GM12872 (cell line): ENCODE data around the gene C6orf47.

Experiments used
- TF ChIP-seq, protein P1 (sequence below): IDR thresholded peaks from 3 replicates; pipeline ENCODE4 v1.5.1; 2011; ENCODE audit warnings: low read depth, mild to moderate bottlenecking, low read length, moderate library complexity; ENCODE audit not compliant: insufficient read depth

Gene C6orf47

DNA sequence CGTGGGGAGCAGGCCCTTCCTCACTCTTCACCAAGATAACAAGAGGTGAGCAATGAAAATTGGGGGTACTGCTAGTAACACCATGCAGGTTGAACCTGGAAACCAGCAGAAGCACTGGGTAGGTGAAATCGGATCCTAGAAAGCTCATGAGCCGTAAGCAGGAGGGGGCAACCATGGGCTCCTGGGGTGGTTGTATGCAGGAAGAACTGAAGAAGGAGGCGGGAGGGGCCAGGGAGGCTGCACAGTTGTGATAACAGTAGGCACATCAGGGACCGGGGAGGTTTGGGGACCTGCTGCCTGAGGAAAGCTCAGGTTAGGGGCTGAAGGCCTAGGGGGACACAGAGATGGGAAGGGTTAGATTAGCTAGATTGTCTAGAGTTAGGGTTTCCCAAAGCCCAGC is 25.9 kb upstream of the C6orf47 start:
- TF ChIP-seq, protein P1, sequence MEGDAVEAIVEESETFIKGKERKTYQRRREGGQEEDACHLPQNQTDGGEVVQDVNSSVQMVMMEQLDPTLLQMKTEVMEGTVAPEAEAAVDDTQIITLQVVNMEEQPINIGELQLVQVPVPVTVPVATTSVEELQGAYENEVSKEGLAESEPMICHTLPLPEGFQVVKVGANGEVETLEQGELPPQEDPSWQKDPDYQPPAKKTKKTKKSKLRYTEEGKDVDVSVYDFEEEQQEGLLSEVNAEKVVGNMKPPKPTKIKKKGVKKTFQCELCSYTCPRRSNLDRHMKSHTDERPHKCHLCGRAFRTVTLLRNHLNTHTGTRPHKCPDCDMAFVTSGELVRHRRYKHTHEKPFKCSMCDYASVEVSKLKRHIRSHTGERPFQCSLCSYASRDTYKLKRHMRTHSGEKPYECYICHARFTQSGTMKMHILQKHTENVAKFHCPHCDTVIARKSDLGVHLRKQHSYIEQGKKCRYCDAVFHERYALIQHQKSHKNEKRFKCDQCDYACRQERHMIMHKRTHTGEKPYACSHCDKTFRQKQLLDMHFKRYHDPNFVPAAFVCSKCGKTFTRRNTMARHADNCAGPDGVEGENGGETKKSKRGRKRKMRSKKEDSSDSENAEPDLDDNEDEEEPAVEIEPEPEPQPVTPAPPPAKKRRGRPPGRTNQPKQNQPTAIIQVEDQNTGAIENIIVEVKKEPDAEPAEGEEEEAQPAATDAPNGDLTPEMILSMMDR = no peak

DNA sequence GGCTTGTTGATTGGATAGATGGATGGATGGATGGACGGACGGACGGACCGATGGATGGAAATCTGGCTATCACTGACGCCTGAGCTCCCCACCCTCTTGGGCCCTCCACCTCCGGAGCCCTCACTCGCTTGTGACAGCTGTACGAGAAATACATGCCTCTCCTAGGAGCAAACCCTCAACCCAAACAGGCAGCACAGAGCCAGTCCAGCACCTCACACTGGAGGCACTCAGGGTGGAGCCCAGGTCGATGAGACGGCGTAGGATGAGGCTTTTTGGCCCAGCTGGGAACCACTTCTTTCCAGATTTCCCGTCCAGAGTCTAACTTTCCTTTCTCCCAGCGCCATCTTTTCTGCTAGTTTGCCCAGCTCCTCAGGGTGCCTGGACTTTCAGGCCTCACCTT is 23.0 kb upstream of the C6orf47 start:
- TF ChIP-seq, protein P1 = no peak

DNA sequence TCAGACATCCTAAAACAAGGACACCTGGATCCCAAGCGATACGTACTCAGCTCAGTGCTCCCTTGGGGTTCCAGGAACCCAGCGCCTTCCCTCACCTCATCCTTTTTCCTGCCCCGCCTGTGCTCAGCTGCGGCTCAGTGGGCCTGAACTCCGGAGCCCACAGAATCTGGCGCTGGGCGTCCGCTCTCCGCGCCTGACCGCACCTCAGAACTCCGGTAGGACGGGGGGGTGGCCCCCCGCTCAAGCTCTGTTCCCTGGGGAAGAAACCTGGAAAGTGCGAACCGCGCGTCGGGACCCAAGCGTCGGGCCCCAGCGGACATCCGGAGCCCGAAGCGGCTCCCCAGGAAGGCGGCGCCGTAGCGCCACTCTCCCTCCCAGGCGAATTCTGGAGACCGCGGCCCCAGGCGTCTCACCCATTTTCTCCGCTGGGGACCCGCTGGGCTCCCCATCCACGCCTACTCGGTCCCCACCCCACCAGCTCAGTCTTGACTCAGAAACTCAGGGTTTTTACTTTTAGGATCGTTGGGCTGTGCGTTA is 20.6 kb upstream of the C6orf47 start:
- TF ChIP-seq, protein P1 = 0 out of 3 replicates have a peak, but pooled peaks have one; percentile 21

DNA sequence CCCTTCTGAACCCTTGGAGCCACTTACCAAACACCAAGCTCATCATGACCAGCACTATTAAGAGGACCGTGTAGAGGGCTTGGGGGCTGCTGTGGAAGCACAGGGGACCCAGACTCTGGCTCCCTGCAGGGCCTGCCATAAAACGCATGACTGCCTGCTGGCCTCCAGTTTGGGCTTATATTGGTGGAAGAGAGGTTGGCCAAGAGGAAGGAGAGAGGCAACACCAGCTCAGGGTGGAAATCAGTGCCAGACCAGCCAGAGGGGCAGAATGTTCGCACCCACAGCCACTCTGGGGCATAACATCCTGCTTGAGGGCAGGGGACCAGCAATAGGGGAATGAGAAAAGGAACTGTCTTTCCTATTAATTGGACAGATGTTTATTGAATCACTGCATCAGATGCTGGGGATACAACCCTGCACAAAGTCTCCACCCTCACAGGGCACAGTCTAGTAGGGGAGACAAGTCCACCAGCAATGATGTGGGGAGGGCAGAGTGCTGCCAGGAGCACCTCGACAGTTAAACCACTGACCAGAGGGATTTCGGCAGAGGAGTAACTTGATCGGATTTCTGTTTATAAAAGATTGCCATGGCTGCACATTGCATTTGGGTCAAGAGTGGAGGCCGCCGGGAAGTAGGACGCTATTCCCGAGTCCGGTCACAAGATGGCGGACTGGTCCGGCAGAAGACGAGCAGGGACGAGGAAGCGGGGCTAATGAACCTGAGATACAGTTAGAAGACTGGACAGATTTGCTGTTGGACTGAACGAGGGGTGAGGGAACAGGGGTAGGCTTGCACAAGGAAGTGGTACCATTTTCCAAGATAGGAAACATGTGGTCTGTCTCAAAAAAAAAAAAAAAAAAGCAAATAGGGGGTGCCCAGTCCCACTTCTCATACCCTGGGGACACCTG is 19.9 kb upstream of the C6orf47 start, which contains the start of gene LY6G5C:
TSS of gene LY6G5C (minus strand) at position 842 of the 909 bp plus-strand sequence. CDS start at position 148, 694 bp downstream.
- TF ChIP-seq, protein P1 = peak; percentile 77

DNA sequence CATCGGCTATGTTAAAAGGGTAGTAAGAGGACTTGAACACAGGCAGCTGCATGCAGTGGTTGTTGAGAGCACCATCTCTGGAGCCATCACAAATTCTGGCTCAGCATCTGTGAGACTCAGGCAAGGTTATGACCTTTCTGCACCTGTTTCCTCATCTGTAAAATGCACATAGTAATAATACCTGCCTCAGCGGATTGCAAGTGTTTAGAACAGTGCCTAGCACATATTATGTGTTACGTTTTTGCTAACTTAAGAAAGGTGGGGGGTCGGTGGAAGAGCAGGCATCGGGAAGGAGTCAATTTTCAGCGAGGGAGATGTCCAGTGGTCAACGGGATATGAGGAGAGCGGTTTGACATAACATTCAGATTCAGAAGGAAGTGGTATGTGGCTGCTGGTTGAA is 17.4 kb upstream of the C6orf47 start:
- TF ChIP-seq, protein P1 = no peak

DNA sequence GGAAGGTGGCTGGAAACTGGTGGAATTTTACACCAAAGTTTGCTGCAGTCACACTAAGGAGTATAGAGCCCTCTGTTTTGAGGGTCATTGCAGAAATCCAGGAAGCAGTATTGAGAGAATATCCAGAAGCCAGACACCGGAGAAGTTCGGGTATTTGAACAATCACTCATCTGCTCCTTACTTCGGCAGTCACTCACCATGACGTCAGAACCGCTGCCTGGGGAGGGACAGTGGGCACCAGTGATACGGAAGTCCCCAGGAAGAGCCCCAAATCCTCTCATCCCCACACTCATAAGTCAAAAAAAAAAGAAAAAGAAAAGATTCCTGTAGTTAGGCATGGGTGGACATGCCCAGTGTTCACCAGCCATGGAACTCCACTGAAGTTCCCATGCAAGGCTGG is 16.3 kb upstream of the C6orf47 start:
- TF ChIP-seq, protein P1 = no peak

DNA sequence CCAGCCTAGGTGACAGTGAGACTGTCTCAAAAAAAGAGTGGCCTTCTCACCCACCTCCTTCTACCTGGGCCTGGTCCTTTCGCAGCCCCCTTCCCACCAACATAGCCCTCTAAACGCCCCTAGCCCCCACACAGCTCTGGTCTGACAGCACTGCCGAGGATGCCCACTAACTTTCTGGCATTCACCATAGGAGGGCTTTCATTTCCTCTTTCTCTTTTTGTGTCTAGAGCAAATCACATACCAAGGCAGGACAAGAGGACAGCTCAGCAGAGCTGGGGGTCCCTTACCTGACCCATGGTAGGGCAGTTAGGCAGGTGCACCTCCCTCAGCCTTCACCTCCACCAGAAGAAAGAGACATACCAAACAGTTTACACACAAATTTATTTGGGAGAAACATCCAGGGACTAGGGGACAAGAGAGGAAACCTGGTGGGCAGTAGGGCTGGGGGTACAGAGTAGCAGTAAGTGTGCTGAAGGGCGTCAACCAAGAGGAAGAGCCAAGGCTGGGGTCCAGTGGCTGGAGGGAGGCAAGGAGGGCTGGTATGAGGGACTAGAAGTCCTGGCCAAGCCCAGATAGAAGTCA is 15.8 kb upstream of the C6orf47 start:
- TF ChIP-seq, protein P1 = no peak
